GM10266 (cell line): ENCODE data around the gene RAP1A.

Experiments
- DNase-seq: peaks from one replicate; pipeline ENCODE4 v3.0.0; 2012; ENCODE audit errors: extremely low spot score
- CTCF ChIP-seq: IDR thresholded peaks from 2 replicates; pipeline ENCODE4 v1.5.1; 2012; ENCODE audit warnings: mild to moderate bottlenecking, low read depth; ENCODE audit not compliant: control insufficient read depth, insufficient read depth; ENCODE audit errors: missing control alignments

Gene RAP1A

DNA sequence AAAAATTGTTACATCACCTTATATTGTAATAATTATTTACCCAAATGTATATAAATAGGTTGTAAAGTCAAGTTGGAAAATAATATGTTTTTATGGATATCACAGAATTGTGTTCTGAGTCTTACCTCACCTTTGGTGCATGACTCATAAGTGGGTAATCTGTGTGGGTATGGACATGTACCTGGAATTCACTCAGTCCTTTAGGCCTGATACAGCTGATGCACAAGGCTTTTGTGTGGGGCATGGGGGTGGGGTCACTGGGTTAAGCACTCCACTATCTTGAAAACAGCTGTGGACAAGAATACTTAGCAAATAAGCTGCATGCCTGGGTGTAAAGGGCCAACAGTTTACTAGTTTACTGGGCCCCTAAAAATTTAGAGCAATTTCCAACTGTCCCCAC lies 85.2 kb downstream of the RAP1A start:
- no peak for TF ChIP-seq CTCF
- DNase-seq: no peak

DNA sequence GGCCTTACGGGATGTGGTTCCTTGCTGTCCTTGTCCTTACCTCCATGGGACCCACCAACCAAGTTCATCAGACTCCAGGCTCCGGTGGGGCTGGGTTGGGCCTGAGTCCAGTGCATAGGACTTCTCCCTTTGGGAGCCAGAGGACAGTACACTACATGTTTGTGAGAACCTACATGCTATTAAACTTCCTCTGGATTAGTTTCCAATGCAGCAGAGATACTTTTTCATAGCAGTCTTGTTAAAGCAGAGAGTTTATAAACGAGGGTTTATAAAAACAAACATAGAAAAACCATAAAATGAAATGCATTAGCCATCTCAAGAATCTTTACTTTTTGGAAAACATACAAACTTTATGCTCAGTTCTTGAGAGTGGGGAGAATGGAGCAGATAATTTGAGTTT lies 86.3 kb downstream of the RAP1A start:
- no peak for DNase-seq

GRCh38 chr1:111706921-111707320 lies 87.3 kb downstream of the RAP1A start:
- TF ChIP-seq CTCF: no peak
- no peak for DNase-seq

More for the DNA sequence above, 86.3 kb downstream of the RAP1A start:
- TF ChIP-seq CTCF: no peak

DNA sequence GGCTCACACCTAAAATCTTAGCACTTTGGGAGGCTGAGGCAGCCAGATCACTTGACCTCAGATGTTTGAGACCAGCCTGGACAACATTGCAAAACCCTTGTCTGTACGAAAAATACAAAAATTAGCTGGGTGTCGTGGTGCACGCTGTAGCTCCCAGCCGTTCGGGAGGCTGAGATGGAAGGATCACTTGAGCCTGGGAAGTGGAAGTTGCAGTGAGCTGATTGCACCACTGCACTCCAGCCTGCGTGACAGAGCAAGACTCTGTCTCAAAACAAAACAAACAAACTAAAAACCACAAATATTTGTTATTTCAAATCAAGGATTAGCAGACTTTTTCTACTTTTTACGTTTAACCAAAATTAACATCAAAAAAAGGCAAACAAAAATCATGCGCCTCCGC lies 88.3 kb downstream of the RAP1A start:
- no peak for DNase-seq
- no peak for TF ChIP-seq CTCF

- DNase-seq: no peak
- TF ChIP-seq CTCF: no peak
These were observed 90.4 kb downstream of the RAP1A start for GRCh38 chr1:111709986-111710385.

DNA sequence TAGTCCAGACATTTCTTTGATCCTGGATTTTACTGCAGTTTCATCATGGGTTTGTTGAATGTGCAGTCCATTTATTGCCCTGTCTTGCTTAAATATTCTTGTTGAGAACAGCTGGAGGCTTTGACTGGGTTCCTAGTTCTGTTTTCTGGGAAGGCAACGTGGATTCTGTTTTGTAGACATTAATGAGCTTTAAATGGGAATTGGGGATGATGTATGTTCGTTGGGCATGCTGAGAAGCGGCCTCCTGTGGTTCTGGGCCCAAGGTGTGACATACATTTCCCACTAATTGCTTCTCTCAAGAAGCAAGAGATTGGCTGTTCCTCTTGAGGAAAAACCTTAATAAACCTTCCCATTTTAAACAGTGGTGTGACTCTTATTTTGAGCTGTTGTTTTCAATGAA lies 96.7 kb downstream of the RAP1A start:
- no peak for DNase-seq
- TF ChIP-seq CTCF: no peak

DNA sequence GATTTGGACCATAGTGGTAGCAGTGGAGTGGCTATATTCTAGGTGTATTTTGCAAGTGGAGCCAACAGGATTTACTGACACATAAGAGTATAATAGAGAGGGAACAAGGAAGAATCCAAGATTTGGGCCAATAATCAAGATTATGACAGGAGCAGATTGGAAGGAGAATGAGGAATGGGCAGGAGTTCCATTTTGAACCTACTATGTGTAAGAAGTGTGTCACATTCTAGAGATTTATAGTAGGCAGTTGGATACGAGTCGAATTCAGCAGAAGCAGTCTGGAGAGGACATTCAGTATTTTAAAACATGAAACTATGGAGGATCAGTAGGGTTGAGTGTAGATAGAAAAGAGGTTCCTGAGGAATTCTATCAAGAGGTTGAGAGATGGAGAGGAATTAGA lies 97.9 kb downstream of the RAP1A start:
- no peak for DNase-seq
- no peak for TF ChIP-seq CTCF
